ENCODE measurements around the gene SH3BGR.
"Not testable (repeated sequence)": the region's sequence is repeated elsewhere in the genome, so short reads cannot be mapped to it uniquely, and the experiment has no call there.

SH3BGR gene

DNA sequence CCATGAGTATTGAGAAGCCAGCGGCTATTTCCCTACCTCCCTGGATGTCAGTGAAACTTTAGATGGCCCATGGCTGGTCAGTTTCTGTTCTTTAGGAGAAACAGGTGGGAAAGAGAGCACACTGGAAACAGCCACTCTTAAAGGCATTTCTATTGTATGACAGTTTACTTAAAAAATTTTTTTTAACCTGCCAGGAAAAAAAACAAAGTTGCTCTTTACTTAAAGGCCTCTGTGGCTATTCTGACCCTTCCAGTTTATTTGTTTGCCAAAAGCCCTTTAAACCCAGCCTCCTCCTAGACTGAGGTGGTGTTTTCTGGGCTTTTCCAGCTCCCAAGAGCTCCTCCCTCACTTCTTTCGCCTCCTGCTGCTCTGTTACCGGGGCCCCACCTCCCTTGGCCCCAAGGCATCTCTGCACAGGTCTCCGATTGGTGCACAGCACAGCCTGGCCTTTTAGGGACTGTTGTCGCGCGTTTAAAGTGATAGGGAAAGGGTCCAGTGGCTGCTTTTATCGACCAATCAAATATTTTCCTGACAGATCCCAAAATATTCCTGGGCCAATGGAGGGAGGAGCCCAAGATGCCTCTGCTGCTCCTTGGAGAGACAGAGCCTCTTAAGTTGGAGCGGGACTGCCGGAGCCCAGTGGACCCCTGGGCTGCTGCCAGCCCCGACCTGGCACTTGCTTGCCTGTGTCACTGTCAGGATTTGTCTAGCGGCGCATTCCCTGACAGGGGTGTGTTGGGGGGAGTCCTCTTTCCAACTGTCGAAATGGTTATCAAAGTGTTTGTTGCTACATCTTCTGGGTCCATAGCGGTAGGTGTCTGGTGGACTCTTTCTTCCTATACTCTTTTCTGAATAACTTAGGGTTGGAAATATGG is at the start of gene SH3BGR:
TSS of gene SH3BGR (plus strand) at position 639 of the 875 bp plus-strand sequence. CDS start at position 766, 127 bp downstream.
- DNase-seq (ENCODE audit: low read depth in 2 of 3, low spot score in 1 of 3): no peak

DNA sequence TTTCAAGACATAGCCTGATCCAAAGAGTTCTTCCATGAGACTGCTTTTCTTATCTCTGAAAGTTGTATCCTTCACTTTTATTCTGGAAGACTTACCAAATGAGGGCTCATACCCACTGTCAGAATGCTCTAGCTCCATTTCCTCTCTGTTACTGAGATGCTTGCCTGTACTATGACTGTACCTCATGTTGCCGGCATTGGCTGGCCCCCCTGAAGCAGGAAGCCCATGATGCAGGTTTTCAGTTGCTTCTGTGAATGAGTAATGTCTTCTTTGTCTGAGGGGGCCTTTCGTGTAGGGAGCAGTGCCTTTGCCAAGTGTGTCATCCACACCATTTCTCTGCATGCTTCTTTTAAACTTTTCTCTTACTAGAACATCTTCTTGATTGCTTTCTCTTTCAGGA is 45.7 kb upstream of the SH3BGR start:
- no peak for DNase-seq (ENCODE audit: low read depth in 2 of 3, low spot score in 1 of 3)

DNA sequence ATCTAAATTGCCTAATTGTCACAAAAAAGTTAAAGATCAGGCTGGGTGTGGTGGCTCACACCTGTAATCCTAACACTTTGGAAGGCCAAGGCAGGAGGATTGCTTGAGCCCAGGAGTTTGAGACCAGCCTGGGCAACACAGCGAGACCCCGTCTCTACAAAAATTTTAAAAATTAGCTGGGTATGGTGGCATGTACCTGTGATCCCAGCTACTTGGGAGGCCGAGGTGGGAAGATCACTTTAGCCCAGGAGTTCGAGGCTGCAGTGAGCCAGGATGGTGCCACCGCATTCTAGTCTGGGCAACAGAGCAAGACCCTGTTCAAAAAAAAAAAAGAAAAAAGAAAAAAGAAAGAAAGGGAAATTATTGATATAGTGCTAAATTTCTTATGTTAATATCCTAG is 32.6 kb upstream of the SH3BGR start:
- not testable (repeated sequence) for DNase-seq (ENCODE audit: low read depth in 2 of 3, low spot score in 1 of 3)

DNA sequence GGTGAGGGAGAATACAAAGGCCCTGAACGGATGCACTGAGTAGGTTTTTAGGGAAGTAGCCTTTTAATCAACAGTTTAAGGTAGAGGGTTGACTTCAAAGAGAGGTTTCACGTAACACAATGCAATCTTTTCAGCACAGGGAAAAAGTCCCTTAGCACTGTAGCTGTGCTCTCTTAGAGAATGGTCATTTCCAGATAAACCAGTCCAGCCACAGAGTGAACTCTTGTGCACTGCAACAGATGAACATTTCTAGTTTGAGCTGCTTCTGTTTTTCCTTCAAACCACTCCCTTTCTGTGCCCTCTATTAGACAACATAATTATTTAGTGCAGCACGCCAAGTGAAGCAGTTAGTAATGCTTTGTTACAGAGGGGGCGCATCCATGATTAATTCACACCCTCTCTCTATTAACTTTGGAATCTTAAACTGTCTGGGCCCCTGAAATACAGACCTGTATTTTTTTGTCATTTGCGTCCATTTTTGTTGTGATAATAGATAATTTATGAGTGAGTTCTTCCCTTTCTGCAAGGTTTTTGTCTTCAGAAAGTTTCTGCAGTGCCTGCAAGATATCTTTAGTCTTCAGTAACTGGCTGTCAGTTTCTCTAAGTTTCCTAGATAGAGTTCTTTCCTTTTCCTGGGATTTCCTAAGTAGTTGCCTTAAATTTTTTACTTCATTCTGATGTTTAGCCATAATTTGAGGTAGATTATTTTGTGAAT is 29.1 kb upstream of the SH3BGR start:
- no peak for DNase-seq (ENCODE audit: low read depth in 2 of 3, low spot score in 1 of 3)

DNA sequence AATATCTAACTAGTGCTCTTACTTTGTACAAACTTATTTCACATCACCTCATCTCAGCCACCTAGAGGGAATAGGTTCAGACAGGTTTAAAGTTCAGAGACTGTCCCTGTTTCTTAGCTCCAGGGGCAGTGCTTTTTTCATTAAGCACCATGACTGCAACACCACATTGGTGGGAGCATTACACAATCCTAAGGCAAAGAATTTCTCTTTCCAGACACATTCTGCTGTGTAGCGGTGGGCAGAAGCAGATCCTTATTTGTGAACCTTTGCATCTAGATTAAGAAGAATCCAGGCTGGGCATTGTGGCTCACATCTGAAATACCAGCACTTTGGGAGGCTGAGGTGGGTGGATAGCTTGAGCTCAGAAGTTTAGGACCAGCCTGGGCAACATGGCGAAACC is 22.3 kb upstream of the SH3BGR start:
- DNase-seq (ENCODE audit: low read depth in 2 of 3, low spot score in 1 of 3): no peak

DNA sequence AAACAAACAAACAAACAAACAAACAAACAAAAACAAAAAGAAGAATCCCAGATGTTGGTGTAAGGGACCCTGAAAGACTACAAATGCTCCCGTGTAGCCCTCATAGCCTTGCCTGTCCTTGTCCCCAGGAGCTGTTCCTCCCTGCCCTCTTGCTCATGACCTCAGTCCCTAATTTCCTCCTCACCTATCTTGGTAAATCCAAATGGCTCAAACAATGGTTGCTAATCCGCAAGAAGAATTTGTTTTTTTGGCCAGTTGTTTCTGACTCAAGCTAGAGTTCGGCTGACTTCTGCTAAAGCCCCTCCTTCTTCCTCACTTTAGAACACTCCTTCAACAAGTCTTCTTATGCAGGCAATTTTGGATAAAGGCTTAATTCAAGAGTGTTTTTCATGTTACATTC is 21.8 kb upstream of the SH3BGR start:
- no peak for DNase-seq (ENCODE audit: low read depth in 2 of 3, low spot score in 1 of 3)

DNA sequence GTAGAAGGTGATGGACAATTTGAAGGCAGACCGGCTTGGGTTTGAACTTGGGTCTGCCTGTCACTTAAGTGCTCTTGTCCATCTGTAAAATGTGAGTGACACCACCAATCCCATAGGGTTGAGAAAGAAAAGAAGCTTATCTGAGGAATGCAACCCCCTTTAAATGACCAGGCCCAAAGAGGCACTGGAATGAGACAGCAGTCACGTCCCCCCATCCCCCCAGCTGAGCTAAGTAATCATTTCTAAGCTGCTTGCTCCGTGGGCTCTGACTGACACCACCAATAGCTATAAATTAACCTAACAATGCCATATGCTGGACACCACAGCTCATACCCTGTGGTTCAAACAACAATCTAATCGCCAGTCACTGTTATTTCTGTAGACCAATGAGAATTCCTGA is 21.3 kb upstream of the SH3BGR start:
- DNase-seq (ENCODE audit: low read depth in 2 of 3, low spot score in 1 of 3): no peak

DNA sequence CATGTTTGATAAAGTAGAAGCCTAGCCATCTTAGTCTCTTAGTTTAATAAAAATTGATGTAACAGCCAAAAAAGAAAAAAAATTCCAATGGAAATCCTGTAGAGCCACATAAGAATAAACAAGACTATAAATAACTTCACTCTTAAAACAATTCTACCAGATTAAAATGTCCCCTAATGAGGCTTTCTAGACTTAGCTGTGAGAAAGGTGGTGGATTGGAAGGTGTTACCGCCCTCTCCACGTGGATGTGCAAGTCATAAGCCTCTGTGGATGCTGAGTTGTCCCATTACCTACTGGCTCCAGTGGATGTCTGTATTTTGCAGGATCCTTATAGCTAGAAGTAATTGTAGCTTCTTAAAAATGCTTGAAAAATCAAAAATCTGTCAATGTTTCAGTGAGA is 20.8 kb upstream of the SH3BGR start:
- no peak for DNase-seq (ENCODE audit: low read depth in 2 of 3, low spot score in 1 of 3)

DNA sequence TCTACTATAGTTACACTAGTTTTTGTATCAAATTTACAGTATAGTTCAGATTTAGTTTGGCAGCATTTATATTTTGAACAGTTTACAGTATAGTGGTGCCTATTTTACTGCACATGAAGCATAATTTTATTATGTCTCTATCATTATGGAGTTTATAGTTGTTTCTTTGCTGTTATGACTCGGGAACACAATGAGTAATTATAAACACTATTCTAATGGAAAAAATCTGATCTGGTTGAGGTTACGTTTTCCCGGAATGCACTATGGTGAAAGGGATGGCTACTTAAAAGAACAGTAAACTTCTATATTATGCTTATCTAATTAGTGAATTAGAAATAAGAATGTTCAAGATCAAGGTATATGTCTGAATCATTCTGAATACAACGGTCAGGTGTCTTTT is 16.8 kb upstream of the SH3BGR start:
- no peak for DNase-seq (ENCODE audit: low read depth in 2 of 3, low spot score in 1 of 3)

DNA sequence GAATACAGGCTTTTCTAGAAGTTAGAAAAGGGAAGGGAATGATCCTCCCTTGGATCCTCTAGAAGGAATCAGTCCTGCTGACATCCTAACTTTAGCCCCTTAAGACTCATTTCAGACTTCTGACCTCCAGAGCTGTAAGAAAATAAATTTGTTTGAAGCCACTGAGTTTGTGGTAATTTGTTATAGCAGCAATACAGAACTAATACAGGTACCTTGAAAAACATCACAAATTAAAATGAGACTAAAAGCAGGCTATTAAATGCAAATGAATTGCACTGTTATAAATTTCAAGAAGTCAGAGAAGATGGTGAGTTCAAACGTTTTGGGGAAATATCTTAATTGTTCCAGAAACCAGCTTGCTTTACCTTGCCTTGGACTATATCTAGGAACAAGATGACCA is 12.5 kb upstream of the SH3BGR start:
- no peak for DNase-seq (ENCODE audit: low read depth in 2 of 3, low spot score in 1 of 3)

DNA sequence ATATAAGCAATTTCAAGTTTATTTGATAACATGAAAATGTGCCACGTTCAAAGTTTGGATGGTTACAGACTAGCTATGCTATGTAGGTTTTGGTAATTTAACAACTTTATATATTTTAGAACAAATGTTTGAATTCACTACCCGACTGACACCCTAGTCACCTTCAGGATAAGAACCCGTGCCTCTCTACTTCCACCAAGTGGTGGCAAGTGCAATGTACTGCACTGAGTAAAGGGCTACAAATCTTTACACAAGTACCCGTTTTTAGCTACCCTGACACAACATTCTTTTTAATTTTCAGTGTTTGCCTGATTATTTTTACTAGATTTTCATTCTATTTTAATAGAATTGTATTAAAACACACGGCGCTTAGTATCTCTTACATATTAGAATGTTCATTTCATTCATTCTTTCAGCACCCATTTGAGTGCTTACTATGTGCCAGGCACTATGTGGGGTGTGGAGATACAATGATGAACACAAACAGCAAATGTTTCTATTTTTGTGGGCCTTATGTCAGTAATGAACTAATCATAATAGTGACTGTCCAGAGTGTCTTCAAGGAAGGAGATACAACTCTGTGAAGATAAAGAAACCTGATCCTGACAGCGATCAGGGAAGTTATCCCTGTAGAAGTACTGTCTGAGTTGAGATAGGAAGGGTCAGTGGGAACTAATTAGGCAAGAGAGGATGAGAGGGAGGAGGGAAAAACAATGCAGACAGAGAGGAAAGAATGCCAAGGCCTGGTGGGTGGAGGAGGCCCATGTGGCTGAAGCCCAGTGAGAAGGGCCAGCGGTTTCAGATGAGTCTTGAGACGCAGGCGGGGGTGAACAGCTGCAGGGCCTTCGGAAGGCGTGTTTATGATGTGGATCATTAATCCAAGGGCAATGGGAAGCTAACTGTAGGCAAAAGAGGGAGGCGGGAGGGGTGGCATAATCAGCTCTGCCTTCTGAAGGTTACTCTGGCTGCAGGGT is 10.0 kb upstream of the SH3BGR start:
- peak; percentile 8 to 30 (median 14) for DNase-seq (ENCODE audit: low read depth in 2 of 3, low spot score in 1 of 3)

DNA sequence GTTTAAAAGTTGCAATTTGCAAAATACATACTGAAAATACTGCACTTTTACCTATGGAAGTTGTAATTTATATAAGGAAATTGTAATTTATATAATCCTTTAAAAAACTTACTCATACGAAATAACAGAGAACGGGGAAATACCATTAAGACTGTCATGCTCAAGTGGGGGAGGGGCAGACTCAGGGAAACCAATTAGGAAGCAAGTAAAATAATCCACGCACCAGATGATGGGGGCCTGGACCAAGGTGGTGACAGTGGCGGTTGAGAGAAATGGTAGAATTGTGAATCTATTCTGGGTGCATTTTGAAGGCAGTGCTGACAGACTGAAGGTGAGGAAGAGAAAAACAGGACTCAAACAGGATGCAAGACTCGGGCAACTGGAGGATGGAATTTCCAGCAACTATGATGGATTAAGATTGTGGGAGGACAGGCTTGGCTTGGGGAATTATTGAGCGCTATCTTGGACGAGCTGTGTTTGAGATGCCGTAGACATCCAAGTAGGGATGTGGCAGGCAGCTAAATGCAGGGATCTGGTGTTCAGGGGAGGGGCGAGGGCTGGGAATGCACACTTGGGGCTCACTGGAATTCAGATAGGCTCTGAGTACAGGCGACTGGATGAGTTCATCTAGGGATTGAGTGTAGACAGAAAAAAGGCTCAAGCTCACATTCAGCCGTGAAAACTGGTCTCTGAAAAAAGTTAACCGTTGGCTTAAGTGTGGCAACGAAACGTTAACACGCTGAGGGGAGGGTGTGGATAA is 7.2 kb upstream of the SH3BGR start:
- no peak for DNase-seq (ENCODE audit: low read depth in 2 of 3, low spot score in 1 of 3)

DNA sequence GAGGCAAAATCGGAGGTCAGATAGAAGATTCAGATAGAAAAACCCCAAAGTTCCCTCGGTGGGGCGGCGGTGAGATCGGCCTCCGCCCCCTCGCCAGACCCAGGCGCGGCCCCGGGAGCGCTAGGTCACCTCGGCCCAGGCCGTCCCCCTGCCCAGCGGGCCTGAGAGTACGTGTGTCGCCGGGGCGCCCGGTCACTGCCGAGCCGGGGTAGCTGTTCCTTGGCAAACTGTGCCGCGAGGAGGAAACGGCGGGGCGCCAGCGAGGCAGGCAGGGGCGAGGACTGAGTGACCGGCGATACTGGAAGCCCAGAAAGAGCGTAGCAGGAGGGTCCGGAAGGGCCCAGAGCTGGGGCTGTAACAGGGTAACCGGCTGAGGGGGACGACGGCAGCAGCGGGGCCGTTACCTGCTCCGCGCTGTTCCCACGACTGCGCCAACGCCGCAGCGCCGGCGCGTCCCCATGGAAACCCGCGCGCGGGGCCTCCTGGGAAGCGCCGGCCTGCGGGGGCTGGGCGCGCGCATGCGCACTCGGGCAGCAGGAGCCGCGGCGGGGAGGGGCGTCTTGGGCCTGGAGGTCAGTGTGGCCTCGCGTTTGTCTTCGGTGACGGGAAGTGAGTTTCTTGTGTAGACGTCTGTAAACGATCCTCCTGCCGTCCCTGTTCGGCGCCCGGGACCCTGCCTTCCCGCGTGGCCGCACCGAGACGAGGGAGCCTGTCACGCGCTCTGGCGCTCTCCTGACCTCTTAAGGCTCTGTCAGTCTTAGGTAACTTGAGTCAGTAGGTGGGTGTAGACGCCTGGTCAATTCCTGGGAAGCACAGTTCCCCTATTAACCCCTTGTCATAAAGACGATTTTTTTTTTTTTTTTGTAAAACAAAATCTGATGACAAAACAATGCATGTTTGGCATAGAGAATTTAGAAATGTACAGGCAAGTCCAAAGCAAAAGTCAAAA is 6.2 kb upstream of the SH3BGR start, which contains the start of gene LCA5L:
TSS of gene LCA5L (minus strand) at position 458 of the 949 bp plus-strand sequence. CDS start 17,285 bp downstream, outside the sequence.
- DNase-seq (ENCODE audit: low read depth in 2 of 3, low spot score in 1 of 3): peak; percentile 80 to 85 (median 84)

DNA sequence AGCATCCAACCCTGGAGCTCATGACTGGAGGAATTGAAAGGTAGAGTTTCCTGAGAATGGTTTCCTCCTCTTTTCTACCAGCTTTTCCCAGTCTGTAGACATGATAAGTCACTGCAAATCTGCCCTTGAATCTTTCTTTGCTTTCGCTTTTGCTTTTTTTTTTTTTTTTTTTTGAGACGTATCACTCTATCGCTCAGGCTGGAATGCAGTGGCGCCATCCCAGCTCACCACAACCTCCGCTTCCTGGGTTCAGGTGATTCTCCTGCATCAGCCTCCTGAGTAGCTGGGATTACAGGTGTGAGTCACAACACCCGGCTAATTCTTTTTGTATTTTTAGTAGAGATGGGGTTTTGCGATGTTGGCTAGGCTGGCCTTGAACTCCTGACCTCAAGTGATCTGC is 4.5 kb upstream of the SH3BGR start:
- no peak for DNase-seq (ENCODE audit: low read depth in 2 of 3, low spot score in 1 of 3)

DNA sequence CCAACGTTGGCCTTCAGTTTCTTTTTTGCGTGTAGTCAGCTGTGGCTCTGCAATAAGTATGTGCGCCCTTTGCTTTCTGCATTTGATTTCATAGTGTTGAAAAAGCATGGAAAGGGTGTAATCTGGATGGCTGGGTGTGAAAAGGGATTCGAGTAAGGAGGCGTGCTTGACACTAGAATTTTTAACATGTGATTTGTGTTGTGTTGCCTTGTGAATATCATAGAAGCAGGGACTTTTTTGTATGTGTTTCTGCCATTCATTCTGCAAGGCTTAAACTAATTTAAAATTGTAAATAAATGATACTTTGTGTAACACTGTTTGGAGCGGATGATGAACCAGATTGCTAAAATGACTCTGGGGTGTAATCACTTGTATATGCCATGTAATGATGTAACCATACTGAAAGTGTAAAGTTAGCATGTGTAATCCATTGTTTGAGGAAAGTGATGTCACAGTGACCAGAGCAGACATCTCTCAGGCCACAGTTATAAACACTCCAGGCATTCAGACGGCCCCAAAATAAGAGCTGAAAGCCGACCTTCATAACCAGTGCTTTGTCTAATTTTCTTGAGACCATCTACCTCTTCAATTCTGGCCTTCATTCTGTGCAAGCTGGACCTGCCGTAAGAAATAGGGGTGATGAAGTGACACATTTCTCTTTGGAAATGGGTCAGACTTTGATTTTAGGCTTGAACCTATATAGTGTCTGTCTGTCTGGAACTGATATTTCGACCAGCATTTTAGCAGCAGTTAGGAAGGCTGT is 618 bp downstream of the SH3BGR start:
- no peak for DNase-seq (ENCODE audit: low read depth in 2 of 3, low spot score in 1 of 3)

DNA sequence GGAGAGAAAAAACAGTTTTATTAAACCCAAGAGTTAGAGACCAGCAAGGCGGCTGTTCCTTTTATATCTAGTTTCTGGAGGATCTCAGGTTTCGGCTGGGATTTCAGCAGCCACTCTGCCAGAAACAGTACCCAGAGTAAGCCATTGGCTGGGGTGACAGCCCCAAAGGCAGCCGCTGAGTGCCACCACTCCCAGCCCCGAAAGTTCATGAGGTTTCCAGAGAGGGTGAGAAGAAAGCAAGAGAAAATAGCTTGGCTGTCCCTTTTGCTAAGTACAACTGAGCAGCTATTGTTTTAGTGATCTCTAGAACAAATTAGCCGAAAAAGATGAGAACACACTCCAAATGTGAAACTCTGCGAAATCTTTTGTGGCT is 1.2 kb downstream of the SH3BGR start:
- DNase-seq (ENCODE audit: low read depth in 2 of 3, low spot score in 1 of 3): no peak

DNA sequence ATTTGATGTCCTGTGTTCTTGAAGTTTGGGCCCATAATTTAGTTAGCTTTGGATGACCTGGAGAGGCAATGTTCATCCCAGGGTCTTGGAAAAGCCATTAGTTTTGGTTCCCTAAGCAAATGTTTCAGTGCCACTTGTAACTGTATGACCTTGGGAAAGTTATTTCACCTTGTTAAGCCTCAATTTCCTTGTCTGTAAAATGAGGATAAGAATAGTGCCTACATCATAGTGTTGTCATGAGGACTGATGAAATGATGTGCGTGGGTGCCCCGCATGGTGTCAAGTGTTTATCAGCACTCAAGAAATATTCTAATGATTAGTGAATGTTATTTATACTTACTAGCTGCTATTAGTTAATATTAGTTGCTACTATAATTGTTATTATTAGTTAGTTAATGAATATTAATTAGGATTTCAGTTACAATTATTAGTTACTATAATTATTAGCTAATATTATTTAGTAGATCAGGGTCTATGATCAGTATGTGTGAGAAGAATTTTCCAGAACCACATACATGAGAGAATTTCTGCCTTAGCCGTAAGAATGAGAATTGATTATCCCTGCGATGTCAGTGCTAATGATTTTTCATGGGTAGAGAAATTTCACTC is 1.9 kb downstream of the SH3BGR start:
- DNase-seq (ENCODE audit: low read depth in 2 of 3, low spot score in 1 of 3): no peak

Data from stimulated activated CD4-positive, alpha-beta T cell treated with anti-CD3 and anti-CD28 coated beads, Interleukin-12 subunit alpha, Interleukin-12 subunit beta, amount 100 ng/mL, for 48 hours (primary cell).